ENCODE data around the gene CCDC92B. TPM values are rescaled to one million over a fixed set of nuclear protein-coding genes. Genes with fewer than 3 reads are reported as not detected.

CCDC92B gene
- total and polyA plus RNA-seq, 2 of the 4 experiments (the other 2 are of a cell fraction), result not detected

DNA sequence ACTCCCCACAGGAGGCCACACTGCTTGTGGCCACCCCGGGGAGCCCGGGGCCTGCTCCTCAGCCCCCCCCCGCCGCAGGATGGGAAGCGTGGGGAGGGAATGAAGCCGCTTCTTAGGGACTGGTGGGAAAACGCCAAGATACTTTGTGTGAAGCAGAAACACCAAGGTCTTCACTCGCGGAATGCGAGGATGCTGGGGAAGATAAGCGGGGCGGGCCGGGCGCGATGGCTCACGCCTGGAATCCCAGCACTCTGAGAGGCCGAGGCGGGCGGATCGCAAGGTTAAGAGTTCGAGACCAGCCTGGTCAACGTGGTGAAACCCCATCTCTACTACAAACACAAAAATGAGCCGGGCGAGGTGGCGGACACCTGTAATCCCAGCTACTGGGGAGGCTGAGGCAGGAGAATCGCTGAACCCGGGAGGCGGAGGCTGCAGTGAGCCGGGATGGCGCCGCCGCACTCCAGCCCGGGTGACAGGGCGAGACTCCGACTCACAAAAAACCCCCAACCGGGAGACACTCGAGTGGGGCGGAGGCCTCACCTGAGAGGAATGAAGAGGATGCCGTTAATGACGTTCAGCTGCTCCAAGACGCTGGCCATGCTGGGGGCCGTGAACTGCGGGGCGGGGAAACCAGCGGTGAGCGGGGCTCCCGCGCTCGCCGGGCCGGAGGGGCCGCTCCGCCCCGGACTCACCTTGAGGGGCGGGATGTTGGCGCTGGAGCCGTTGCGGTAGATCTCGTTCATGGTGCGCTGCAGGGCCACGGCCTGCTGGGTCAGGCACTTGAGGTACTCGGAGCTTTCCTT is 58.2 kb downstream of the CCDC92B start:
- DNase-seq, result no peak
- ChIA-PET CTCF (no interaction called here), POLR2A (ENCODE audit: unreplicated experiment) (no interaction called here)
- dilution Hi-C loops (cut with HindIII; ENCODE audit: low sequenced_read_pairs, unreplicated experiment), result no loop called here
- H2AK9ac ChIP-seq (replicated peaks; ENCODE audit: low read depth, low read length, poor library complexity), result no peak overlapping the region
- H3K4me1 ChIP-seq (ENCODE audit: control insufficient read depth, insufficient read depth, low read length), result peaks cover 5% of the 10 kb centered on the region; the same call in 1 of the 2 replicates
- no peak overlapping the region for H2BK15ac ChIP-seq (ENCODE audit: low read depth, low read length)
- H3K14ac ChIP-seq (replicated peaks; ENCODE audit: low read depth, low read length), result no peak overlapping the region
- intact Hi-C loops (cut with micrococcal nuclease), result no loop called here
- no peak for ATAC-seq (ENCODE audit: low read depth)
- no peak overlapping the region for H3K4me3 ChIP-seq (ENCODE audit: insufficient read depth, low read depth, low read length)
- H4K5ac ChIP-seq (ENCODE audit: low read depth, low read length), result no peak overlapping the region
- H4K91ac ChIP-seq (ENCODE audit: insufficient read depth, low read depth, low read length), result no peak overlapping the region
- in situ Hi-C loops (cut with MboI; ENCODE audit: low sequenced_read_pairs), result no loop called here
- no peak overlapping the region for H3K27ac ChIP-seq (ENCODE audit: insufficient read depth, low read length)
- no peak overlapping the region for H3K4ac ChIP-seq (ENCODE audit: low read depth, low read length)
- no peak for TF ChIP-seq BHLHE40 (IDR thresholded peaks at IDR 0.05; ENCODE audit: low read depth, low read length)
- TF ChIP-seq MAZ (IDR thresholded peaks at IDR 0.05; ENCODE audit: borderline replicate concordance, low read depth, low read length), result no peak
- TF ChIP-seq CEBPB (IDR thresholded peaks at IDR 0.05; ENCODE audit: low read depth, low read length), result no peak
- TF ChIP-seq MXI1 (IDR thresholded peaks at IDR 0.05; ENCODE audit: borderline replicate concordance, low read depth, low read length), result no peak
- TF ChIP-seq RAD21 (IDR thresholded peaks at IDR 0.05; ENCODE audit: low read length), result no peak
- TF ChIP-seq SMC3 (IDR thresholded peaks at IDR 0.05; ENCODE audit: low read depth, low read length), result no peak
- TF ChIP-seq, protein P1, sequence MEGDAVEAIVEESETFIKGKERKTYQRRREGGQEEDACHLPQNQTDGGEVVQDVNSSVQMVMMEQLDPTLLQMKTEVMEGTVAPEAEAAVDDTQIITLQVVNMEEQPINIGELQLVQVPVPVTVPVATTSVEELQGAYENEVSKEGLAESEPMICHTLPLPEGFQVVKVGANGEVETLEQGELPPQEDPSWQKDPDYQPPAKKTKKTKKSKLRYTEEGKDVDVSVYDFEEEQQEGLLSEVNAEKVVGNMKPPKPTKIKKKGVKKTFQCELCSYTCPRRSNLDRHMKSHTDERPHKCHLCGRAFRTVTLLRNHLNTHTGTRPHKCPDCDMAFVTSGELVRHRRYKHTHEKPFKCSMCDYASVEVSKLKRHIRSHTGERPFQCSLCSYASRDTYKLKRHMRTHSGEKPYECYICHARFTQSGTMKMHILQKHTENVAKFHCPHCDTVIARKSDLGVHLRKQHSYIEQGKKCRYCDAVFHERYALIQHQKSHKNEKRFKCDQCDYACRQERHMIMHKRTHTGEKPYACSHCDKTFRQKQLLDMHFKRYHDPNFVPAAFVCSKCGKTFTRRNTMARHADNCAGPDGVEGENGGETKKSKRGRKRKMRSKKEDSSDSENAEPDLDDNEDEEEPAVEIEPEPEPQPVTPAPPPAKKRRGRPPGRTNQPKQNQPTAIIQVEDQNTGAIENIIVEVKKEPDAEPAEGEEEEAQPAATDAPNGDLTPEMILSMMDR (conservative IDR thresholded peaks at IDR 0.05; ENCODE audit: low read depth, low read length), result no peak
- no peak for TF ChIP-seq FOS (IDR thresholded peaks at IDR 0.05; ENCODE audit: low read depth, low read length)
- no peak overlapping the region for H4K8ac ChIP-seq (ENCODE audit: low read depth in 2 of 2, low read length in 2 of 2)
- H2AK5ac ChIP-seq (ENCODE audit: low read depth, low read length), result no peak overlapping the region
- no peaks in the 10 kb centered on the region for H3K9me3 ChIP-seq (ENCODE audit: control insufficient read depth, insufficient read depth, low read length)
- H3K79me1 ChIP-seq (ENCODE audit: low read depth in 1 of 2, low read length in 2 of 2), result peaks cover 0 to 22% of the 10 kb centered on the region in 2 experiments; a peak in 2 of 4 replicates
- H2AFZ ChIP-seq (replicated peaks; ENCODE audit: low read length, poor library complexity), result no peak overlapping the region
- H3K27me3 ChIP-seq (ENCODE audit: control insufficient read depth, insufficient read depth, low read length), result no peaks in the 10 kb centered on the region
- no peak overlapping the region for H3K18ac ChIP-seq (ENCODE audit: low read depth, low read length)
- H2BK20ac ChIP-seq (ENCODE audit: low read depth, low read length), result no peak overlapping the region
- no peak overlapping the region for H3K9ac ChIP-seq (ENCODE audit: low read depth, low read length)
- BruUV-seq (replicated peaks), result no TSS peak
- H3K4me2 ChIP-seq (ENCODE audit: low read depth, low read length), result no peak overlapping the region
- H3K36me3 ChIP-seq (ENCODE audit: control insufficient read depth, insufficient read depth, low read length), result peaks cover 30% of the 10 kb centered on the region
- no peak overlapping the region for H2BK120ac ChIP-seq (ENCODE audit: low read depth, low read length)
- peaks cover 6% of the 10 kb centered on the region; the same call in 1 of the 2 replicates for H3K9me1 ChIP-seq (ENCODE audit: insufficient read depth, low read length)
- H3K23ac ChIP-seq (ENCODE audit: low read depth, low read length), result no peak overlapping the region
- H4K20me1 ChIP-seq (ENCODE audit: insufficient read depth, low read length), result peaks cover 15% of the 10 kb centered on the region
- no peak overlapping the region for H2BK5ac ChIP-seq (ENCODE audit: low read depth, low read length, poor library complexity, severe bottlenecking)
- no peak overlapping the region for H3K56ac ChIP-seq (ENCODE audit: extremely low read depth, insufficient read depth, low read length)
- 87% methylated on average over 29 of the region's 62 CpGs; no CpG with 5 or more reads in 1 of the 2 experiments for WGBS, 2 experiments (ENCODE audit: extremely low coverage in 2 of 2, insufficient read length in 1 of 2)

Data from IMR-90 (cell line).